ENCODE measurements around the gene MALAT1. TPM values are rescaled to one million over a fixed set of nuclear protein-coding genes. Genes with fewer than 3 reads are reported as not detected.

MALAT1 gene
- total and polyA plus RNA-seq, 2 of the 13 experiments (the other 11 are each of a cell fraction or from before 2014, with no cell fraction given): 143 to 1,237 TPM

DNA sequence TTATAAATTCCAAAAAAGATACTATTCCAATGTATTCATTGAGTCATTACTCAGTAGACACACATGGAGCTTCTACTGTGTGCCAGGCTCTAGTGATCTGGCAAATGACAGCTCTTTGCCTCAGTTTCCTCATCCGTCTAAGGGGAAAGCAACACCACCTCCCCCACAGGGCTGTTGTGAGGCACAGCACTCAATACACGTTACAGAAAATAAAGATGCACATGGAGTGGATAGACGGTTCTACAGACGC lies 6.5 kb upstream of the MALAT1 start:
- in situ Hi-C loops (cut with HindIII; ENCODE audit: extremely low pct_ligation_motif_present, low pct_unique_long_range_greater_than_20kb) (no loop called here), intact Hi-C loops (cut with micrococcal nuclease; ENCODE audit: unreplicated experiment) (no loop called here)
- no peaks in the 10 kb centered on the region for H3K9me3 ChIP-seq (ENCODE audit: low read length)
- no peaks in the 10 kb centered on the region for H3K36me3 ChIP-seq (replicated peaks in 1 of 2; ENCODE audit: control insufficient read depth in 1 of 2, insufficient read depth in 2 of 2, low read length in 2 of 2)
- peaks cover 86% of the 10 kb centered on the region for H3K4me1 ChIP-seq (ENCODE audit: insufficient read depth, low read length)
- no TSS peak for BruUV-seq (replicated peaks)
- no peaks in the 10 kb centered on the region for H3K27me3 ChIP-seq (ENCODE audit: control insufficient read depth in 1 of 2, insufficient read depth in 2 of 2, low read length in 2 of 2)
- H3K79me2 ChIP-seq (ENCODE audit: insufficient read depth, low read length): peaks cover 4% of the 10 kb centered on the region
- ChIA-PET CTCF (ENCODE audit: low intra/inter-chr PET ratio, low total read pairs) (no interaction called here), POLR2A (interaction anchor here (1.2 to 27.3 kb wide), 9 partner anchors 11 to 159 kb away, joined by 3 to 1590 read pairs (median 13); partner anchors contain the start of genes DPF2, MALAT1 and NEAT1)
- FAIRE-seq: no peak
- H3K4me3 ChIP-seq (replicated peaks in 1 of 3; ENCODE audit: insufficient read depth in 1 of 3, low read depth in 2 of 3, low read length in 3 of 3): peak overlapping the region in 1 of 3 experiments; percentile 55; a peak in 2 of 6 replicates
- no peak overlapping the region for H2AFZ ChIP-seq (ENCODE audit: low read length)
- H3K27ac ChIP-seq (ENCODE audit: extremely low read length, insufficient read depth, low read length): no peak overlapping the region
- WGBS (ENCODE audit: low lambda C conversion rate): 29% methylated on average over 3 of the region's 4 CpGs
- TF ChIP-seq, protein P1, sequence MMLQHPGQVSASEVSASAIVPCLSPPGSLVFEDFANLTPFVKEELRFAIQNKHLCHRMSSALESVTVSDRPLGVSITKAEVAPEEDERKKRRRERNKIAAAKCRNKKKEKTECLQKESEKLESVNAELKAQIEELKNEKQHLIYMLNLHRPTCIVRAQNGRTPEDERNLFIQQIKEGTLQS (CRISPR knock-in tag; IDR thresholded peaks at IDR 0.05): no peak
- TF ChIP-seq RBFOX2 (IDR thresholded peaks at IDR 0.05; ENCODE audit: low read depth, low read length) (0 out of 2 replicates have a peak, but pooled peaks have one; percentile 2), ZNF629 (CRISPR knock-in tag; conservative IDR thresholded peaks at IDR 0.05) (peak; percentile 45), ZFY (CRISPR knock-in tag; IDR thresholded peaks at IDR 0.05) (0 out of 2 replicates have a peak, but pooled peaks have one; percentile 7)
- ATAC-seq: no peak
- H3K9ac ChIP-seq (ENCODE audit: insufficient read depth, low read depth, low read length): peak overlapping the region; percentile 49
- no peak for DNase-seq (ENCODE audit: low spot score)
- peak overlapping the region; percentile 86 for H3K4me2 ChIP-seq (ENCODE audit: low read depth, low read length)
- H4K20me1 ChIP-seq (ENCODE audit: insufficient read depth, low read length): no peaks in the 10 kb centered on the region

GRCh38 chr11:65492637-65493366 lies 6.0 kb upstream of the MALAT1 start:
- peak overlapping the region; percentile 22 to 55 (median 41); a peak in 5 of 6 replicates for H3K4me3 ChIP-seq (replicated peaks in 1 of 3; ENCODE audit: insufficient read depth in 1 of 3, low read depth in 2 of 3, low read length in 3 of 3)
- no TSS peak for BruUV-seq (replicated peaks)
- ATAC-seq (no peak), FAIRE-seq (no peak), DNase-seq (ENCODE audit: low spot score) (no peak)
- H3K27me3 ChIP-seq (ENCODE audit: control insufficient read depth in 1 of 2, insufficient read depth in 2 of 2, low read length in 2 of 2): no peaks in the 10 kb centered on the region; a peak in 1 of 5 replicates
- peak overlapping the region; percentile 49 for H3K9ac ChIP-seq (ENCODE audit: insufficient read depth, low read depth, low read length)
- no peaks in the 10 kb centered on the region for H3K36me3 ChIP-seq (replicated peaks in 1 of 2; ENCODE audit: control insufficient read depth in 1 of 2, insufficient read depth in 2 of 2, low read length in 2 of 2)
- WGBS (ENCODE audit: low lambda C conversion rate): 19% methylated on average over 6 of the region's 6 CpGs
- H3K79me2 ChIP-seq (ENCODE audit: insufficient read depth, low read length): peaks cover 6% of the 10 kb centered on the region
- peak overlapping the region; percentile 86 for H3K4me2 ChIP-seq (ENCODE audit: low read depth, low read length)
- H3K4me1 ChIP-seq (ENCODE audit: insufficient read depth, low read length): peaks cover 83% of the 10 kb centered on the region
- POLR2A ChIA-PET: interaction anchor here (1.1 to 27.3 kb wide), 9 partner anchors 8 to 135 kb away, joined by 3 to 1590 read pairs (median 13); partner anchors contain the start of genes MALAT1 and NEAT1
- no peaks in the 10 kb centered on the region for H4K20me1 ChIP-seq (ENCODE audit: insufficient read depth, low read length)
- intact Hi-C loops (cut with micrococcal nuclease; ENCODE audit: unreplicated experiment): no loop called here
- no peak overlapping the region for H2AFZ ChIP-seq (ENCODE audit: low read length)
- in situ Hi-C loops (cut with HindIII; ENCODE audit: extremely low pct_ligation_motif_present, low pct_unique_long_range_greater_than_20kb): no loop called here
- H3K9me3 ChIP-seq (ENCODE audit: low read length): no peaks in the 10 kb centered on the region
- CTCF ChIA-PET (ENCODE audit: low intra/inter-chr PET ratio, low total read pairs): no interaction called here
- H3K27ac ChIP-seq (ENCODE audit: extremely low read length, insufficient read depth, low read length): peak overlapping the region; percentile 23
- TF ChIP-seq PRDM10 (CRISPR knock-in tag; IDR thresholded peaks at IDR 0.05; ENCODE audit: low read depth): peak; percentile 47; the same call in 1 of the 2 replicates
- no peak for TF ChIP-seq GTF2F1 (IDR thresholded peaks at IDR 0.05; ENCODE audit: low read length)
- TF ChIP-seq SAP130 (CRISPR knock-in tag; IDR thresholded peaks at IDR 0.05; ENCODE audit: low read depth): peak; percentile 59; the same call in 1 of the 2 replicates
- TF ChIP-seq PLSCR1 (CRISPR knock-in tag; IDR thresholded peaks at IDR 0.05; ENCODE audit: borderline replicate concordance): no peak
- peak; percentile 48 for TF ChIP-seq ELF1 (CRISPR knock-in tag; IDR thresholded peaks at IDR 0.05)
- 0 out of 2 replicates have a peak, but pooled peaks have one; percentile 9 for TF ChIP-seq FOSL2 (CRISPR knock-in tag; IDR thresholded peaks at IDR 0.05)
- TF ChIP-seq KAT8 (CRISPR knock-in tag; IDR thresholded peaks at IDR 0.05): 0 out of 2 replicates have a peak, but pooled peaks have one; percentile 10
- 0 out of 2 replicates have a peak, but pooled peaks have one; percentile 3 for TF ChIP-seq ZFY (CRISPR knock-in tag; IDR thresholded peaks at IDR 0.05)
- TF ChIP-seq ELF3 (CRISPR knock-in tag; IDR thresholded peaks at IDR 0.05): 0 out of 2 replicates have a peak, but pooled peaks have one; percentile 42

Data from HepG2 (cell line).